Germinal center (tissue), 1 donor: ENCODE data around the gene MAN1A1.
A peak's percentile ranks its signal among the peaks of the same experiment; 100 is the strongest.

ENCODE experiments used
- DNase-seq: peaks from one replicate; pipeline ENCODE4 v3.0.0; 2012; ENCODE audit warnings: mixed read lengths, low spot score

MAN1A1 gene

GRCh38 chr6:119346450-119346849 is 3.1 kb downstream of the MAN1A1 start:
- no peak for DNase-seq

DNA sequence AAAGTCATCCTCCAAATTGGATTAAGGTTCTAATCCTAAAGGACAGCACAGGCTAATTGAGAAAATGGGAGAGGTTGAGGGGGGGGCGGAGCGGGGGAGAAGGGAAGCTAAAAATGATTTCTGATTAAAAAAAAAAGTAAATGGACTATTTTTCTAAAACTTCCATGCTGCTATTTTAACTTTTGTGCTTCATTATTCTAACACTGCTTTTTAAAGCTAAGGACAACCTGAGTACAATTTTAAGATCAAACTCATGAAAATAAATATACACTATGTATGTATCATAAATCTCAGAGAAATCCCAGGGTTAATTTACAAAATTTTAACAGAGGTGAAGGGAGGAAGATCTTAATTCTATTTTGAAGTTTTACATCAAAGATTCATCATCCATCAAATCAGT is 4.4 kb downstream of the MAN1A1 start:
- DNase-seq = no peak

DNA sequence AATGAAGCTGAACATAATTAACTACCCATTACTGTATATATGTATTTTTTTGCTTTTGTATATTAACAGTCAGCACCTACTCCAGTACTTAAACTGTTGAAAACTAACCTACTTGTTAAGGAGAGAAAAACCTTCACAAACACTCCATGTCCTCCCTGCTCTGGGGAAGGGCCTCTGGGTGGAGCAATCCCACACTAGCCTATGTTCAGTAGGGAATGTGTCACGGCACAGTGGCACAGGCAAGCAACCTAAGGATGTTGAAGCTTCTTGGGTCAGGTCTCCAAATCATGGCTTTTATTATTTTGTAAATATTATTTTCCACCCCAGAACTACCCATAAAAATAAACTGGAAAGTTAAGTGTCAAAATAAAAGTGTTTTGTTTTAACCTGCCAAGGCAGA is 5.3 kb downstream of the MAN1A1 start:
- DNase-seq = no peak

DNA sequence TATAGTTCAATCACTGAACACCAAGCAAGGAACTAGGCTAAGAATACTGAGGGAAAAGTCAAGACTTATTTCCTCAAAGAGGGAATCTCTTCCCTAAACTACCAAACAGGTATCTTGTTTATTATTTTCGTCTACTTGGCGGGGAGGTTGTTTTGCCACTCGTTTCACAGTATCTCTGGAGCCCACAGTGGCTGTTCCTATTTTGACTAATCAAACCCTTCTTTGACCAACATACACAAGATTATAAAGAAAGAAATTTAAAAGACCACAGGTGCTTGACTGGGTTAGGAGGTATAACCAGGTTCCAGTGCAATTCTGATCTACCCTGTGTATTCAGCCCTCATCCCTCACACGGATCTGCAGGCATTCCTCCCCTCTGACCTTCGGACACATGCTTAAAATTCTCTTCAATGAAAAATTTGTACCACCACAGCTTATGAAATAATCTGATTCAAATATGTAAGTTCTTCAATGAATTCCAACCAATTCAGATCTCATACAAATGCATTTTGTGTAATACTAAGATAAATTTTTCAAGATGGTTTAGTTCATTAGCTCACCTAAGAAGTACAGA is 5.9 kb downstream of the MAN1A1 start:
- DNase-seq = no peak

DNA sequence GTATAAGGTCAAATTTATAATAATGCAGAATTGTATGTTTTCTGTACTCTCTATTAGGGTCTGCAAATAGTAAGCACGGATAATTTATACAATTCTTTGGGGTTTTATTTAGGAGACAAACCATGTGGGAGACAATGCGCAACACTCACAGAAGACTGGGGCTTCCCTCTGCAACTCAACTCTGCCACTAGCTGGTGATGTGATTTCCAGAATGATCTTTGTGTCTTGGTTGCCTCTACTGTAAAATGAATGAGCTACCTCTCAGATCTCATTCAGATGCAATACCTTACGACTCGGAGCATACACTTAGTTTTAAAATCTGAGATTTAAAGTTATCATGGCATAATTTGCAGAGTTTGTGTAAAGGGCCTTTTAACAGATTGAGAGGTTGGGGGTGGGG is 6.4 kb downstream of the MAN1A1 start:
- DNase-seq = no peak

DNA sequence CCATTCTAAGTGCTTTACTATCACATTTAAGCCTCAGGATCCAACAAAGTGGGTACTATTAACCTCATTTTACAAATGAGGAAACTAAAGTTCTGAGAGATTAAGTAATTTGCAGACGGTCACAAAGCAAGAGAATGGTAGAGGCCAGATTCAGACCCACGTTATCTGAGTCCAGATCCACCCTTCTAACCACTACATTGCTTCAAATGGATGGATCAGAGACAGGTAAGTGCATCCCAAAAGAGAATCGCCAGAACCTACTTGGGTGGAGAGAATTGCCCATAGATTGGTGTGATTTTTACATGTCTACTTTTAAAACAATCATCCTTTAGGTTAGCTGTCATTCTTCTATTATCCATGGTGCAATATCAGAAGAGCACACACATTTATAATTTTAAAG is 7.1 kb downstream of the MAN1A1 start:
- no peak for DNase-seq

- DNase-seq = no peak
These were observed 8.6 kb downstream of the MAN1A1 start for GRCh38 chr6:119340796-119341487.

GRCh38 chr6:119339941-119340456 is 9.6 kb downstream of the MAN1A1 start:
- DNase-seq = no peak

DNA sequence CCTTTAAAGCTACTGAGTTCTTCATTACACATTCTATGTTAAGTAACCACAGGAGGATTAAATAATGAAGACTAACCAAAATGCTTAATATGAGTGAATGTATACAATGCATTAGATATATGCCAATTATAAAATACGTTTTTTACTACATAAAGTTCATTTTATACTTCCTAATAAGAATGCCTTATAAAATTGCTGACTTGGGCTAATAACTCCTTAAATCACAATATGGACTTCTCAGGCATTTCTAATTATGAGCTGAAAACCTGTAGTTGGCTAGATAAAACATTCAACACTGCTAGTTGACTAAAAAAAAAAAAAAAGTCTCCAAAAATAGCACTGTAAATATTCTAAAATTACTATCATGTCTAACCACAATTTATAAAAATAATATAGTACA is 11.8 kb downstream of the MAN1A1 start:
- no peak for DNase-seq

GRCh38 chr6:119337252-119337651 is 12.3 kb downstream of the MAN1A1 start:
- no peak for DNase-seq

DNA sequence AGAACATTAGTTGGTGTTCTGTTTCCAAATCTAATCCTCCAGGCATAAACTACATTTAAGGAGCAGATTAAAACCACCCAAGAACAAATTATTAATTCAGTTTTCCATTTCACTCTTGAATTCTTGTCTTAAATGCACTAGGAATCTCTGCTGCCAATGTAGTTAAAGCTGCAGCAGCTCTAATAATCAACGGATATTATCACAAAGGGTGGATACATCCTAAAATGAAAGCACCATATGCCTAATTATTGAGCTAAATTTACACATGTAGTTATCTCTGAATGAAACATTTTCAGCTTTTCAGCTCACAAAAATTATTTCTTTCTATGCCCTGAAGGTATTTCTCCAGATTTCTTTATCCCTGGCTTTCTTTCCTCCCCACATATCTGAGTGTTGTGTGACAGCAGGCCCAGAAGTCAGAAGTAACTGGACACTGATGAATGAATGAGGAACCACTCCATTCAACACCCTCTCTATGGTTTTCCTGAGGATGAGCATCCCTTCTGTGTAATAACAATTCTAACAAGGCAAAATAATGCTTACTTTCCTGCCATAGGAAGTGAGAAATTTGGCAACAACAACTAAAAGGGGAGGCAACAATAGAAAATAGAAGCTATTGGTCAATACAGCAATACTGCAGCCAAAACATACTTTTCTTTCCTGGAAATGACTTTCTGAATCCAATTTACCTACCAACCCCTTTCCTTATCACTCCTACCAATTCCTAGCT is 14.9 kb downstream of the MAN1A1 start:
- no peak for DNase-seq

DNA sequence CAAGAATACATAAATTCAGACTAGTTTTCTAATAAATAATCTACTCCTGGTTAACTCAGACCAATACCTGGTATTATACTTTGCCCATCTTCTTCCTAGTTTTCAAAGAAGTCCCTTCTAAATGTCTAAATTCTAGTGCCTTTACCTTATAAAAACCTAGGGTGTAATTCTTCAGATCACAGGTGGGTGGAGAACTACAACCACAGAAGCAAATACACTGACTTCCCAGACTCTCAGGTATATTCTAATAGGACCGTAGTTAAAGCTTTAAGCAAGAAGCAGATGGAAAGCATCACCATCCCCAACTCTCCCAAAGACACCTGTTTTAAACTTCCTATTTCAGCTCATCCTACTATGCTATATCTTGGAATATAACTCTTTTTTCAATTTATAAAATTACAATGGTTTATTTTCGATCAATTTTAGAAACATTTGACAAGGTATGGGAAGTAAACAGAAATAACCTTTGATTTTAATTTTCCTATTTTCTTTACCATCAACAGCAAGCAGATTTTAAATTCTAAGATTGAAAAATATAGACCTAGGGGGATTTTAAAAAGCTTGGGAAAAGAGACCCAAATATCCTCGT is 15.8 kb downstream of the MAN1A1 start:
- peak; percentile 50 for DNase-seq

GRCh38 chr6:119333063-119333609 is 16.4 kb downstream of the MAN1A1 start:
- DNase-seq = no peak

DNA sequence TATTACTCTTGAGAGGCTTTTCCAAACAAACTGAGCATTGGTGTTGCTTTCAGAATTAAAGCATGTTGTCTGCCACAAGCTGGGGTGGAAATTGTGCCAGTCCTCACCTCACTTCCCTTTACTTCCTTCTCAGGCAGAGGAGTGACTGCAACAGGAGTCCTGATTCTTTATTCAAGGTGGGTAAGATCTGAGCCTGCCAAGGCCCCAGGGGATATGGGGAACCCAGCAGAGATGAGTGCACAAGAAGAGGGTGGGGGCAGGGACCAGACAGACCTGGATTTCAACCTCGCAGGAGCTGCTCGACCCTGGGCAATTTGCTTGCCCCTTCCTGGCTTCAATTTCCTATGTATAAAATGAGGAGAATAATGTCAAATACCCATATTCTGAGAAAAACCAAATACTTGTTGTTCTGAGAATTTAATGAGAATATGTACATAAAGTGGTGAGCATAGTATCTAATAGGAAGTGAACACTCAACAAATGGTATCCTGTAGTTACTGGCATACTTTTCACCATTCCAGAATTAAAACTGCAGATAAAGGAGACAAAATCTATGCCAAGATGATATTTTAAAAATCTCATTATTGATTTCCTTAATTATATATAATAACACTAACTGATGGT is 17.8 kb downstream of the MAN1A1 start:
- no peak for DNase-seq

DNA sequence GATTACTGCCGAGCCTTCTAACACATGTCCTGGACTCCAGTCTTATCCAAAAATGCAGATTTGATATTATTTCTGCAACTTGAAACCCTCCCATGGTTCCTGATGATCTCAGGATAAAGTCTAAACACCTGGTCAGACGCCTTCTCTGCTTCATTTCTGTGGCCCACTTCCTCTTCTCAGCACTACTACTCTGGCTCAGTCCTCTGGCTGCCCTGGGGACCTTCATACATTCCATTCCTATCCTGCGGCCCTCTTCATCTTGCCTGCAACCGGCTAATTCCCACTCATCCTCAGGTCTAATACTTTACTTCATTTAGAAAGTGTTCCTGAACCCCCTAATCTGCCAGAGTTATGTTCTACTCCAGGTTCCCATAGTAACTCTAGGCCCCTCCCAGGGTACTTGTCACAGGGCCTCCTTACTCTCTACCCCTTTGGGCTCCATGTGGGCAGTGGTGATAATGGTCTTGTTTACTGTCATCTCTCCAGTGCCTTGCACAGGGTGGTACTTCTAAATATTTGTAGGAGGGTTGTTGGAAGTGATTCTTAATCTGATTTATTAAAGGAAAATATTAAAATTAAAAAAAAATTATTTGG is 18.9 kb downstream of the MAN1A1 start:
- DNase-seq = no peak

DNA sequence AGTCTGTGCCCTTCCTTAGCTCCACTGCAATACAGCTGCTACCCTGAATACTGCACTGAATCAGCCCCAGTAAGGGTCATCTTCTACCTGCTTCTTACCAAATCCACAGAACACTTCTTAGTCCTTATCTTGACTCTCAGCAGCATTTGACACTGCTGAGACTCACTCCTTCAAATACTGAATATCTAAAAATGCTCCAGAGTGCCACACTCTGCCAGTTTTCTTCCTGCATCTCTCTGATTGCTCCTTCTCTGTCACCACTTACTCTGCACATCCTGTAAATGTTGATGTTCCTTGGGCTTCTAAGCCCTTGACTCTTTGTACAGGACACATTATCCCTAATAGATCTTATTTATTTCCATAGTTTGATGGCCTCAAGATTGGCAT is 19.8 kb downstream of the MAN1A1 start:
- no peak for DNase-seq

GRCh38 chr6:119328892-119329793 is 20.4 kb downstream of the MAN1A1 start:
- DNase-seq = no peak

- no peak for DNase-seq
These were observed 21.3 kb downstream of the MAN1A1 start for GRCh38 chr6:119328254-119328653.

GRCh38 chr6:119327810-119328209 is 21.8 kb downstream of the MAN1A1 start:
- DNase-seq = no peak

GRCh38 chr6:119326291-119327005 is 23.1 kb downstream of the MAN1A1 start:
- no peak for DNase-seq
